Smooth muscle cell of the umbilical artery (primary cell): ENCODE measurements around the gene RPH3AL. TPM values are rescaled to one million over a fixed set of nuclear protein-coding genes. Genes with fewer than 3 reads are reported as not detected.

Source experiments
- total RNA-seq: library from RNA; depleted of rRNA; stranded (reverse); fragments of >200 nt; gene quantifications from 2 replicates; pipeline ENCODE4 v1.2.3, GENCODE V29; 2014

Gene RPH3AL, protein sequence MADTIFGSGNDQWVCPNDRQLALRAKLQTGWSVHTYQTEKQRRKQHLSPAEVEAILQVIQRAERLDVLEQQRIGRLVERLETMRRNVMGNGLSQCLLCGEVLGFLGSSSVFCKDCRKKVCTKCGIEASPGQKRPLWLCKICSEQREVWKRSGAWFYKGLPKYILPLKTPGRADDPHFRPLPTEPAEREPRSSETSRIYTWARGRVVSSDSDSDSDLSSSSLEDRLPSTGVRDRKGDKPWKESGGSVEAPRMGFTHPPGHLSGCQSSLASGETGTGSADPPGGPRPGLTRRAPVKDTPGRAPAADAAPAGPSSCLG
- 2.7 and 3.1 TPM in 2 replicates for total RNA-seq

DNA sequence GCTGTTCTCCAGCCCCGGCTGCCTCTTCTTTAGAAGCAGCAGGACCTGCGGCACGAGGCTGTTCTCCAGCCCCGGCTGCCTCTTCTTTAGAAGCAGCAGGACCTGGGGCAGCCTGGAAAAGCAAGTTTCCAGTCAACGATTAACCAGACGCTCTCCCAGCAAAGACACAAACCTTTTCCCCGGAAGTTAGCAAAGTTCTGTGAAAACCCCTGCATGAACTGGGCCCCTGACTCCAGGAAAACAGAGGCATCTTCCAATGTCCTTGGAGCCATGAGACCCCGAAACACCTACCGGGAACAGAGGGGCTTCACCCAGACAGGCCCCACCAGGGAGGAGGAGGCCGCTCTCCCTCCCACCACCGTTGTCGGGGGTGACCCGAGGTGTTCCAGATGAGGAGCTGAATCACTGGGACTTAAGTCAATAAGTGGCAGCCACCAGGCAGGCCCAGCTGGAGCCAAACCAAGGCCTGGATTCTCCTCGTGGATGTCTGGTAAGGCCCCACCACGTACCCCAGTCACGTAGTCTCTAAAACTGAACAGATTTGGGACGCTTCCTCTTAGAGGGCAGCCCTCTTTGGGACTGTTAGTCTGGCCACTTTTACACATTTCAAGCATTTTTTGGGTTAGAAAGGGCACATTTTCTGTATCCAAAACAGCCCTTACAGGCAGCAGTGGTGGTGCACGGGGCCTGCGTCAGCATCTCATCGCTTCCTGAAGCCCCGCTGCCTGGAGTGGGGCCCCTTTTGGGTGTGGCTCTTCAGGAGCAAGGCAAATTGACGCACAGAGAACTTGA is at the start of gene RPH3AL:
TSS of gene RPH3AL (minus strand) at position 387 of the 792 bp plus-strand sequence. CDS start 25,264 bp downstream, outside the sequence.

DNA sequence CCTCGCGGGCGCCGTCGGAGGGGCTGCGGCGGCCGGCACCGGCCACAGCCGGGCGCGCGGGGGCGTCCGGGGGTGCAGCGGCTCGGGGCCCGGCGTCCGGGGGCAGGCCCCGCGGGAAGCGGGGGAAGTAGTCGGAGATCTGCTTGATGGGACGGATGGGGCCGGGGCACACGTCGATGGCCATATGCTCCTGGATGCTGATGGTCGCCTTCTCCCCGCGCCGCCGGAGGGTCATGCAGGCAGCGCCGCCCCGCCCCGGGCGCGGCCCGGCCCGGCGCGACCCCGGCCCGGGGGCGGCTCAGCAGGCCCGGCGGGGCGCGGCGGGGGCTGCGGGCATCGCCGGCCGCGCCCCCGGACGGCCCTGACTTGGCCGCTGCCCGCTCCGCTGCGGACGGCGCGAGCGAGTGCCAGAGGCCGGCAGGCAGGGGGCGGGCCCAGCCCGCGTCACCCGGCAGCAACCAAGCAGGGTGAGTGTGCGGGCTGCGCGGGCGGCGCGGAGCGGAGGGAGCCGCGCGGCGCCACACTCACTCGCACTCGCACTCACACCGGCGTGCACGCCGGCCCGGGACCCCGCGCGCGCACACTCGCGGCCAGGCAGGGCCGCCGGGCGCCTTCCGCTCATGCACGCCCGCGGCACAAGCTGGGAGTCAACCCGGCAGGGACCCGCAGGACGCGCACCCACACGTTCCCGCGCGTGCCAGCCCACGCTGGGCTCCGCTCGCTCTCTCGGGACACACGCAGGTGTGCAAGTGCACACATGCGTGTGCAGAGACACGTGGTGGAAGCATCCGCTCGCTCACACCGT is 171.2 kb downstream of the RPH3AL start, which contains the start of gene DOC2B:
TSS of gene DOC2B (minus strand) at position 406 of the 805 bp plus-strand sequence. CDS start at position 235, 171 bp downstream.

Other genes starting within 250 kb of the RPH3AL start
- not detected in 2 replicates for gene SCGB1C2, start 215.2 kb downstream of the RPH3AL start, total RNA-seq
- gene DOC2B, start 171.2 kb downstream of the RPH3AL start, total RNA-seq, result not detected in 2 replicates
- 17.1 and 29.1 TPM in 2 replicates for gene RFLNB, start 93.1 kb upstream of the RPH3AL start, total RNA-seq